Testis (tissue), 3 donors: Measurements from ENCODE around the gene SLC35B3. TPM values are rescaled to one million over a fixed set of nuclear protein-coding genes. Genes with fewer than 3 reads are reported as not detected.

Source experiments
- DNase-seq: peaks from one replicate; pipeline ENCODE4 v3.0.0-alpha.2; 2019
- H3K27ac ChIP-seq, 2 donors: fragments of 200-600 bp; sonication (generic); one replicate each; pipeline ENCODE4 v1.5.1; 2019
- H3K27me3 ChIP-seq: fragments of 200-600 bp; sonication (generic); one replicate; pipeline ENCODE4 v1.5.1; 2019
- H3K36me3 ChIP-seq: fragments of 200-600 bp; sonication (generic); one replicate; pipeline ENCODE4 v1.5.1; 2017; ENCODE audit warnings: low read depth; ENCODE audit errors: missing control alignments
- H3K4me1 ChIP-seq: fragments of 200-600 bp; sonication (generic); one replicate; pipeline ENCODE4 v1.5.1; 2019
- H3K4me3 ChIP-seq, 2 donors: fragments of 200-600 bp; sonication (generic); one replicate each; pipeline ENCODE4 v1.5.1; 2017 to 2019
- H3K9me3 ChIP-seq: fragments of 200-600 bp; sonication (generic); one replicate; pipeline ENCODE4 v1.5.1; 2017
- CTCF ChIP-seq, 3 experiments: fragments of 450-650 bp in 2 of 3; fragments of 200-600 bp in 1 of 3; sonication (generic) in 1 of 3; IDR thresholded peaks; one replicate each; pipeline ENCODE4 v1.5.1; 2016 to 2019; ENCODE audit warnings: antibody characterized with exemption in 3 of 3, mild to moderate bottlenecking in 2 of 3, moderate library complexity in 1 of 3
- POLR2A ChIP-seq: fragments of 450-650 bp; IDR thresholded peaks from one replicate; pipeline ENCODE4 v1.6.1; 2017; ENCODE audit warnings: antibody characterized with exemption, mild to moderate bottlenecking, moderate library complexity
- WGBS, 2 donors: methylation state at CpG; one replicate each; pipeline ENCODE4 v1.1.5; 2018; 5-methylcytosine and 5-hydroxymethylcytosine counted together
- intact Hi-C: fragments of 100-400 bp; cut with DNase I; formaldehyde crosslinking; loops from one replicate; pipeline ENCODE4 v1.15.1; 2023; ENCODE audit warnings: low total_unique reads
- polyA plus RNA-seq: library from polyadenylated mRNA; stranded (reverse); fragments of 350-450 nt; fragmentation: Illumina TruSeq; extraction: RNeasy Lipid Tissue Mini Kit (QIAGEN cat#74804); gene quantifications from one replicate; pipeline ENCODE4 v1.2.3, GENCODE V29; 2014; ENCODE audit warnings: low read depth, low replicate concordance; ENCODE audit not compliant: insufficient read depth
- total RNA-seq, 2 donors: library from RNA; depleted of rRNA; stranded (reverse); fragments of >200 nt; gene quantifications; one replicate each; pipeline ENCODE4 v1.2.3, GENCODE V29; 2016

SLC35B3 gene
- total and polyA plus RNA-seq, 3 donors from 2014 or later = 9.8 to 15.1 (median 11.6) TPM

- WGBS, 2 donors = 62 to 70% methylated on average over 1 of the region's 1 CpG
- no peaks in the 10 kb centered on the region for H3K4me1 ChIP-seq
Measured at GRCh38 chr6:8476656-8477055, 41.3 kb upstream of the SLC35B3 start.

GRCh38 chr6:8468552-8469356 is 33.4 kb upstream of the SLC35B3 start:
- no peaks in the 10 kb centered on the region for H3K9me3 ChIP-seq
- DNase-seq = no peak
- 68 to 74% methylated on average over 6 of the region's 6 CpGs for WGBS, 2 donors
- no peaks in the 10 kb centered on the region for H3K27me3 ChIP-seq
- H3K4me3 ChIP-seq = no peak overlapping the region
- H3K4me1 ChIP-seq = no peaks in the 10 kb centered on the region
- intact Hi-C loops = no loop called here
- H3K36me3 ChIP-seq = no peaks in the 10 kb centered on the region
- TF ChIP-seq CTCF (IDR thresholded peaks at IDR 0.05) (no peak), POLR2A (no peak)
- H3K27ac ChIP-seq = no peak overlapping the region

More at GRCh38 chr6:8476656-8477055, 41.3 kb upstream of the SLC35B3 start:
- Histone ChIP-seq H3K36me3 (no peaks in the 10 kb centered on the region), H3K27me3 (no peaks in the 10 kb centered on the region), H3K4me3 (no peak overlapping the region), H3K27ac (no peak overlapping the region), H3K9me3 (no peaks in the 10 kb centered on the region)
- intact Hi-C loops = no loop called here
- no peak for DNase-seq
- TF ChIP-seq CTCF (IDR thresholded peaks at IDR 0.05) = no peak
- TF ChIP-seq POLR2A = no peak

- Histone ChIP-seq H3K36me3 (no peaks in the 10 kb centered on the region), H3K27me3 (no peaks in the 10 kb centered on the region), H3K4me1 (no peaks in the 10 kb centered on the region), H3K9me3 (no peaks in the 10 kb centered on the region), H3K4me3 (no peak overlapping the region), H3K27ac (no peak overlapping the region)
- no peak for DNase-seq
- TF ChIP-seq CTCF (IDR thresholded peaks at IDR 0.05) (no peak), POLR2A (no peak)
- intact Hi-C loops = no loop called here
- WGBS, 2 donors = 65 to 81% methylated on average over 1 of the region's 1 CpG
Measured at GRCh38 chr6:8462694-8463093, 27.3 kb upstream of the SLC35B3 start.

GRCh38 chr6:8462169-8462568 is 26.8 kb upstream of the SLC35B3 start:
- no peak overlapping the region for H3K4me3 ChIP-seq
- intact Hi-C loops = no loop called here

More at GRCh38 chr6:8462169-8462568, 26.8 kb upstream of the SLC35B3 start:
- no peaks in the 10 kb centered on the region for H3K4me1 ChIP-seq
- no peaks in the 10 kb centered on the region for H3K9me3 ChIP-seq
- H3K27ac ChIP-seq = no peak overlapping the region
- TF ChIP-seq POLR2A (no peak), CTCF (IDR thresholded peaks at IDR 0.05) (no peak)
- H3K27me3 ChIP-seq = no peaks in the 10 kb centered on the region
- no peak for DNase-seq
- WGBS, 2 donors = 94 to 97% methylated on average over 3 of the region's 3 CpGs
- no peaks in the 10 kb centered on the region for H3K36me3 ChIP-seq
